ENCODE measurements around the gene STYX.
"Not testable (repeated sequence)": the region's sequence is repeated elsewhere in the genome, so short reads cannot be mapped to it uniquely, and the experiment has no call there.

Gene STYX

GRCh38 chr14:52727509-52727908 is 2.5 kb upstream of the STYX start:
- not testable (repeated sequence) for DNase-seq (ENCODE audit: low read depth, low spot score)

DNA sequence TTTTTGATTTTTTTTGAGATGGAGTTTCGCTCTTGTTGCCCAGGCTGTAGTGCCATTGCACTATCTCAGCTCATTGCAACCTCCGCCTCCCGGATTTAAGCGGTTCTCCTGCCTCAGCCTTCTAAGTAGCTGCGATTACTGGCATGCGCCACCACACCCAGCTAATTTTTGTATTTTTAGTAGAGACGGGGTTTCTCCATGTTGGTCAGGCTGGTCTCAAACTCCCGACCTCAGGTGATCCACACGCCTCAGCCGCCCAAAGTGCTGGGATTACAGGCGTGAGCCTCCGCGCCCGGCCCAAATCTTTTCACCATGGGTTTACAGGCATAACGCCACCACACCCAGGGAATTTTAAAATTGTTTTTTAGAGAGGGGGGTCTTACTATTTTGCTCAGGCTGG is 931 bp upstream of the STYX start:
- not testable (repeated sequence) for DNase-seq (ENCODE audit: low read depth, low spot score)

DNA sequence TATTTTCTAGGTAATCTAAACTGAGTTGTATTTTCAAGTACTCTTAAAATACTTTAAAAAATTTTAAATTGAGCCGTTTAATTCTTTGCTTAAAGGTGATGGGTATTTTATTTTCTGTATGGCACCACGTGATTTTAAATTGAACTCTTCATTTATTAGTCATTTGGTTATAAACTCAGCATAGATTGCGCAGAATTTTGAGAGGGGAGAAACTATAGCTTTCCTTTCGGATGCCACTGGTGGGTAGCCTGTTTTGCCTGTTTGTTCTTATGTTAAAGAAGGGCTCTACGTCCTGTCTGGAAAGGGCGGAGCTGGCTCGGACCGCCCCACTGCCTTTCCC is 411 bp upstream of the STYX start:
- no peak for DNase-seq (ENCODE audit: low read depth, low spot score)

- DNase-seq (ENCODE audit: low read depth, low spot score), result no peak
Observed at GRCh38 chr14:52730709-52731111, 744 bp downstream of the STYX start.

DNA sequence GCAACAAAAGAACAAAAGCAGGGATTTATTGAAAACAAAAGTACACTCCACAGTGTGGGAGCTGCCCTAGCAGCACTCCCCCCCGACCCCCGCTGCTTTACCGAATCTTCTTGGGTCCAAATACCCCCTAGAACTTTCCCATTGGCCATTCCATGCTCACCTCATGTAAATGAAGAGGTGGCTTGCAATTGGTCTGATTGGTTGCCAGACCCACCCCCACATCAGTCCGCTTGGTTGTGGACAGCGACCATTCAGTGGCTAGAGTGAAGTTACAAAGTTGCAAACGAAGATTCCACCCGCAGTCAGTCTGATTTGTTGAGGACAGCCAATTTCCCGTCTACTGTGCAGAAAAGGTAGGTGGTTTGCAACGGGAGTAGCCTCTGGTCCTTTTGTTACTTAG is 3.9 kb downstream of the STYX start:
- DNase-seq (ENCODE audit: low read depth, low spot score), result no peak

DNA sequence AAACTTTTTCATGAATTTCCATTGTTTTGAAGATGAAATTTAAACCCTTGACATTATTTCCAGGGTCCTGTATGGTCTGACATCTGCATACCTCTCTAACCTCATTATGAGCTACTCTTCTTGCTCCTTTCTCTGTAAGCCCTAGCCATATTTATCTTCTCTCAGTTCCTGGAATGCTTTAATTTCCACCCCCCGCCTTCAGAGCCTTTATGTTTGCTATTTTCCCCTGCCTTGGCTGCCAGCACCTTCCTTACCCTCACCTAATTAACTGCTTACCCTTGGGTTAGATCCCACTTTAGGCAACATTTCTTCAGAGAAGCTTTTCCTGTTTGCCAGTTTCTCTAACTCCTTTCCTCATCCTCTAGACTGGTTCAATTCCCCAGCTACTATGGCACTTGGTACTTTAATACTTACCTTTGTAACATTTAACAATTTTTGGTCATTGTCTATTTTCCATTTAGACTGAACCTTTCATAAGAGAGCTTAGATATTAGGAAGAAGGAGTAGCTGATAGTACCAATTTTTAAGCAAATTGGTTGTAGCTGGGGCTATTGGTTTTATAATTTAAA is 6.0 kb downstream of the STYX start:
- DNase-seq (ENCODE audit: low read depth, low spot score), result no peak

GRCh38 chr14:52738409-52738808 is 8.4 kb downstream of the STYX start:
- no peak for DNase-seq (ENCODE audit: low read depth, low spot score)

GRCh38 chr14:52740751-52741150 is 10.8 kb downstream of the STYX start:
- no peak for DNase-seq (ENCODE audit: low read depth, low spot score)

DNA sequence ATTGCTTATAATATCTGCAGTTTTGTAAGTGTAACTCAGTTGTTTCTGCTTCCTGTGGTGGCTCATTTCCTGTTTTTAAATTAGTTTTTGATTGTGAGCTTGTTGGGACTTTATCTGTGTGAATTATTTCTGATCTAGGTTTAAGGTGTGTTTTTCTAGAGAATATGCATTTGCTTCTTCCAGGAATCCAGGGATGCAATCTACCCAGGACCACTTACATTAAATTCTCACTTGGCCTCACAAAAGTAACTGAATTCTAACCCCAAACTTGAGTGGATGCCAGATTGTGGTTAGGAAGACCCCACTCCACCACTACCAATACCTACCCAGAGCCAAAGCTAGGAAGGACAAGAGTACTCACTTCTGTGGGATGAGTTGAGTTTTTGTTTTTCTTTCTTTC is 11.9 kb downstream of the STYX start:
- no peak for DNase-seq (ENCODE audit: low read depth, low spot score)

DNA sequence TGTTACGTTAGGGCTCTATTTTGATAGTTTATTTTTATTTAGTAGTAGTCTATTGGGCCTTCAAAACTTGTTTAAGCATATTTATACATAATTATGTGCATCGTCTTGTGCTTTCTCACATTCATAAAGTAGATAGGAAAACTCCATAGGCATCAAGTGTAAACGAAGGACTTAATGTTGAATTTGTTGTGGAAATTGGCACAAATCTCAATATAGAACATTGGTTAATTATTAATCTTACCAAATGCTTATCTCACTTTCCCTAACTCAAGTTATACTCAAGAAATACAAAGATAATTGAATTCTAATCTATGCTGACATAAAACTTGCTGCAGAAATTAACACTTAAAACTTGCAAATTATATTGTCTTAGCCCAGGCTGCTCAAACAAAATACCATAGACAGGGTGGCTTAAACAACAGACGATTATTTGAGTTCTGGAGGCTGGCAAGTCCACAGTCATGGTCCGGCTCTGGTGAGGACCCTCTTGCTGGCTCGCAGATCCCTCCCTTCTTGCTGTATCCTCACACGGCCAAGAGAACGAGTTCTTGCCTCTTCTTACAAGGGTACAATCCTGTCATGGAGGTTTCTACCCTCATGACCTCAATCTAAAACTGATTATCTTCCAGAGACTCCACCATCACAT is 18.8 kb downstream of the STYX start:
- no peak for DNase-seq (ENCODE audit: low read depth, low spot score)

- DNase-seq (ENCODE audit: low read depth, low spot score), result no peak
Observed at GRCh38 chr14:52755607-52756316, 25.8 kb downstream of the STYX start.

GRCh38 chr14:52759145-52759544 is 29.2 kb downstream of the STYX start:
- DNase-seq (ENCODE audit: low read depth, low spot score), result no peak

GRCh38 chr14:52762923-52763322 is 33.0 kb downstream of the STYX start:
- not testable (repeated sequence) for DNase-seq (ENCODE audit: low read depth, low spot score)

DNA sequence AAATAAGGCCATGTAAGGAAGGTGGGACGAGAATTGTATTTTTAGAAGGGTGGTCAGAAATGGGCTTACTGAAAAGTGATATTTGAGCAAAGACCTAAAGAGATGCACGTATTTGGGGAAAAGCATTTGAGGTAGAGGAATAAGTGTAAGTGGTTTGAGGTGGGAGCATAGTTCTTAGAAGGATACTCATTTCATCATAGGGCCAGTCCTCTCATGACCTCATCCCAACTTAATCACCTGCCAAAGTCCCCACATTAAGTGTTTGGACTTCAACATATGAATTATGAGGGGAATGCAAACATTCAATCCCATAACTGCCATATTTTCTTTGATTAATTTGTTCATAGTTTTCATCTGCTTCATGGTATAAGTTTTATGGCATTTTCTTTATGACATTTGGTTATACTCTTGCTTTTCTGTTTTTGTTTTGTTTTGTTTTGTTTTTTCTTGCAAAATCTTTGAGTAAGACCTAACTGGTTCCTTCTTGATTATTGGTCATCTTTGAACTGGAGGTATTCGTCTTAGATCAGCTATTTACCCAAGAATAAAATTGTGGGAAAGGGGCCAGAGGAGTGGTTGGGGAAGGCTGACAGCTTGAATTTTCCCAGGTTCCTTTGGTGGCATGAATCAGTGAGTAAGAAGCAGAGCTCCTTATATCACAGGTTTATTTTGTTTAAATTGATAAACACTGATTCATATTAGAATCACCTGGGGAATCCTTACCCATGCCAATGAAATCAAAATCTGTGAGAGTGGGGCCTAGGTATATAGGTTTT is 37.3 kb downstream of the STYX start:
- no peak for DNase-seq (ENCODE audit: low read depth, low spot score)

DNA sequence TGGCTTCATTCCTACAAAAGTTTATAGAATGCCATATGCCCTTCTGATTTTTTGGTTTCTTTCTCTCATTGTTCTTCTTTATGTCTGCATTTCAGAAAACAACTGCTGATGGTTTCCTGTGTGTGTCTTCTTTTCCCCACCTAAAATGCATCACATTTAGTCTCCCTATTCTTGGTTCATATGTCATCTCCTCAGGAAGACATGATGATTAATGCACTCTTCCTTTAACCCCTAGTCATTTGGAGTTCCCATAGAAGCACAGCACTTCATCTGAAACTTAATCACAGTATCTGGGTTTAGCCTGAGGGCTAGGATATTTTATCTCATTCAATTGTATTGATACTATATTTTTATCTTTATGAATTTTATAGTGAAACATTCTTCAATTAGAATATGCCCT is 39.9 kb downstream of the STYX start:
- DNase-seq (ENCODE audit: low read depth, low spot score), result no peak

DNA sequence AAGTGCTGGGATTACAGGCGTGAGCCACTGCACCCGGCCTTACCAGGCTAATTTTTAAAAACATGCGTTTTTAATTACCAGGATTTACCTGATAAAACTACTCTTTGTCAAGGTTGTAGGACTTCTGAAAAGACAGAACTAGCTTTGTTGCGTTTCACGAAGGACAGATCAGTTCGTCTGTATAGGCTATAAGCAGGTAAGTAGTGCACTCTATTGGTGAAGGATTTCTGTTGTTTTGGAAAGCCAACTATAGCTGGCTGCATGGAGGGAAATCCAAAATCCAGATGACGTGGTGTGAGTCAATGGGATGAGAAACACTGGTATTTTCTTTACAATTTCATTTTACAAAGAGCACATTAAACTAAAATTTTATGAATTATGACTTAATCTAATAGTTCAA is 46.9 kb downstream of the STYX start:
- DNase-seq (ENCODE audit: low read depth, low spot score), result no peak

- no peak for DNase-seq (ENCODE audit: low read depth, low spot score)
Observed at GRCh38 chr14:52778702-52779101, 48.7 kb downstream of the STYX start.

DNA sequence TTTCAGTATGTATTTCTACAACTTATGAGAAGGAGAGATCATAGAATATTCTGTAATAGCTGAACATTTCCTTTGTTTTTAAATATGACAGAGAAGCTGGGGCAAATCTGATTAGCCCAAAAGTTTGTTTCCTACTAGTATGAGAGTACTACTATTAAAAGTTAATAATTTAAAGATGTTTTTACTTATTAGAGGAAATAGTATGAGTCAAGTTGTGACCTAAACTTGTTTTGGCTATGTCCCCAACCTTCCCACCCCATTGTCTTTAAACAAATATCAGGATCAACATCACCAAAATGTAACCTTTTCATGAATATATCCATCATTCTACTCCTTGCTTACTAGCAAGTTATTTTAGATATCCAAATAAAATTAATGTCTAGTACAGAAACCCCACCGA is 50.9 kb downstream of the STYX start:
- DNase-seq (ENCODE audit: low read depth, low spot score), result no peak

DNA sequence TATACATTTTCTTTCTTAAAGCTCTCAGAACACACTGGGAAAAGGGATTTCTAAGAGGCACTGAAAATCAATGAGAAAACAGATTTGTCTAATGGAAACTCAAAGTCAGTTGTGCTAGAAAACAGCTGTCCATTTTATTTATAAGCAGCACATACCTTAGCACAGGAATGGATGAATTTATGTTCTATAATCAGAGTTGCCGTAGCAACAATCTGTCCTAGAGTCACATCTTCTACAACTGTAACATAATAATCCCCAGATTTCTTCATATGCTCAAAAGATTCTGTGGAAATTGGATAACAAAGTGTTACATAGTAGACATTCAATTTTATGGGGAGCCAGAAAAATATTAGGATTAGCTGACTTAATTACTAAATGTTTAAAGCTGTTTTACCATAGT is 51.7 kb downstream of the STYX start:
- DNase-seq (ENCODE audit: low read depth, low spot score), result no peak

- DNase-seq (ENCODE audit: low read depth, low spot score), result no peak
Observed at GRCh38 chr14:52783206-52783605, 53.2 kb downstream of the STYX start.

DNA sequence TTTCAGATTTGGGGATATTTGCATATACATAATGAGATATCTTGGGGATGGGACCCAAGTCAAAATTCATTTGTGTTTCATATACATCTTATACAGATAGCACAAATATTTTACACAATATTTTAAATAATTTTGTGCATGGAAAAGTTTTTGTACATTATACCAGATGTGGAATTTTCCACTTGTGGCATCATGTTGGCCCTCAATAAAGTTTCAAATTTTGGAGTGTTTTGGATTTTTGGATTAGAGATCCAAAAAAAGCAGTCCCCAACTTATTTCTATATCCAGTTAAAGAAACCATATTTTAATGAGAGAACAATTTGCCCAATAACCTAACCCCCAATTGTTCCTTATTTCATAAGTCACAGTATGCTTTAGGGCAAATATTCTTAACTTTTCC is 56.9 kb downstream of the STYX start:
- DNase-seq (ENCODE audit: low read depth, low spot score), result no peak

DNA sequence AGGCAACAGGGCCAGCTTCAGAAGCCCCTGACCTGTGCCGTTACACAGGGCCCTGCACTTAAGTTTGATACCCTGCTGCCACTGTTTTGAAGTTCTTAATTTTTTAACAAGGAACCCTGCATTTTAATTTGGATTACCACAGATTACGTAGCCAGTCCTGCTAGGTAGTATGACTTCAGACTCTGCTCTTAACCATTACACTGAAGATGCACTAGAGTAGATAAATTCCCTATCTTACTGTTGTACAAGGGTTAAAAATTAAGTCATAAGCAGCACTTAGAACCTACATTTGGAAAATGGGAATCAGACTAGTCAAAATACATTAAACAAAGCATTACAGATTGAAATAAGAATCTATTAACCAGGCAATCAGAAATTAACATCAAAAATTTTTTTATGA is 59.2 kb downstream of the STYX start:
- no peak for DNase-seq (ENCODE audit: low read depth, low spot score)

All from brain pericyte (primary cell).